Measurements from ENCODE around the gene PRDM5. TPM values are rescaled to one million over a fixed set of nuclear protein-coding genes. Genes with fewer than 3 reads are reported as not detected.

Gene PRDM5
- total RNA-seq, 1 experiment from 2014 or later = 5.1 TPM

- no TSS peak for BruUV-seq (replicated peaks)
- Histone ChIP-seq H3K4me1 (ENCODE audit: control insufficient read depth in 1 of 2, insufficient read depth in 2 of 2, low read length in 2 of 2) (no peaks in the 10 kb centered on the region), H3K4me3 (replicated peaks in 1 of 2; ENCODE audit: low read depth in 1 of 2, low read length in 2 of 2) (no peak overlapping the region), H3K9ac (ENCODE audit: low read length) (no peak overlapping the region), H3K9me3 (ENCODE audit: control insufficient read depth in 1 of 2, insufficient read depth in 1 of 2, low read depth in 1 of 2, low read length in 2 of 2) (no peaks in the 10 kb centered on the region), H3K4me2 (ENCODE audit: low read length) (no peak overlapping the region), H2AFZ (ENCODE audit: low read depth, low read length, poor library complexity, severe bottlenecking) (no peak overlapping the region), H3K9me2 (ENCODE audit: insufficient read depth) (no peaks in the 10 kb centered on the region; the same call in 1 of the 2 replicates), H3K27me3 (ENCODE audit: insufficient read depth, low read length) (no peaks in the 10 kb centered on the region), H3K79me2 (ENCODE audit: insufficient read depth, low read length) (no peaks in the 10 kb centered on the region), H4K20me1 (ENCODE audit: insufficient read depth) (no peaks in the 10 kb centered on the region), H3K27ac (ENCODE audit: low read depth, low read length) (no peak overlapping the region), H3K36me3 (ENCODE audit: control insufficient read depth in 1 of 2, insufficient read depth in 2 of 2, low read length in 2 of 2) (no peaks in the 10 kb centered on the region)
- intact Hi-C loops (cut with micrococcal nuclease) = no loop called here
- no peak for ATAC-seq
- CTCF ChIA-PET = no interaction called here
- no peak for DNase-seq (ENCODE audit: low read depth, low spot score)
- RAD21 ChIA-PET (ENCODE audit: low non-redundant PET in 1 of 2, low total read pairs in 2 of 2, uncharacterized antibody in 2 of 2, unreplicated experiment in 2 of 2) = no interaction called here
- TF ChIP-seq CEBPB (IDR thresholded peaks at IDR 0.05; ENCODE audit: low read depth) = no peak
- POLR2A ChIA-PET = no interaction called here
Measured at GRCh38 chr4:120824946-120825345, 97.6 kb downstream of the PRDM5 start.

- no peaks in the 10 kb centered on the region for H4K20me1 ChIP-seq (ENCODE audit: insufficient read depth)
- POLR2A ChIA-PET = no interaction called here
- CTCF ChIA-PET = no interaction called here
- H3K27me3 ChIP-seq (ENCODE audit: insufficient read depth, low read length) = no peaks in the 10 kb centered on the region
- intact Hi-C loops (cut with micrococcal nuclease) = no loop called here
- no peak for TF ChIP-seq ATF3 (IDR thresholded peaks at IDR 0.05)
- TF ChIP-seq POLR2AphosphoS5 (IDR thresholded peaks at IDR 0.05; ENCODE audit: low read depth, low read length) = no peak
- no peak for TF ChIP-seq SP1 (IDR thresholded peaks at IDR 0.05; ENCODE audit: low read depth)
- no peak for TF ChIP-seq YY1 (IDR thresholded peaks at IDR 0.05; ENCODE audit: extremely low read depth, insufficient replicate concordance, low read depth, low read length)
- TF ChIP-seq ELF1 (IDR thresholded peaks at IDR 0.05; ENCODE audit: borderline replicate concordance, low read depth) = no peak
- no peaks in the 10 kb centered on the region for H3K4me1 ChIP-seq (ENCODE audit: control insufficient read depth in 1 of 2, insufficient read depth in 2 of 2, low read length in 2 of 2)
- no peaks in the 10 kb centered on the region for H3K36me3 ChIP-seq (ENCODE audit: control insufficient read depth in 1 of 2, insufficient read depth in 2 of 2, low read length in 2 of 2)
- H3K9ac ChIP-seq (ENCODE audit: low read length) = no peak overlapping the region
- H2AFZ ChIP-seq (ENCODE audit: low read depth, low read length, poor library complexity, severe bottlenecking) = no peak overlapping the region
- BruUV-seq (replicated peaks) = no TSS peak
- no peak overlapping the region for H3K4me2 ChIP-seq (ENCODE audit: low read length)
- no peak overlapping the region for H3K27ac ChIP-seq (ENCODE audit: low read depth, low read length)
- H3K79me2 ChIP-seq (ENCODE audit: insufficient read depth, low read length) = no peaks in the 10 kb centered on the region
- DNase-seq (ENCODE audit: low read depth, low spot score) = no peak
- H3K9me3 ChIP-seq (ENCODE audit: control insufficient read depth in 1 of 2, insufficient read depth in 1 of 2, low read depth in 1 of 2, low read length in 2 of 2) = no peaks in the 10 kb centered on the region
- no peak for ATAC-seq
- no peaks in the 10 kb centered on the region; the same call in 1 of the 2 replicates for H3K9me2 ChIP-seq (ENCODE audit: insufficient read depth)
- RAD21 ChIA-PET (ENCODE audit: low non-redundant PET in 1 of 2, low total read pairs in 2 of 2, uncharacterized antibody in 2 of 2, unreplicated experiment in 2 of 2) = no interaction called here
- H3K4me3 ChIP-seq (replicated peaks in 1 of 2; ENCODE audit: low read depth in 1 of 2, low read length in 2 of 2) = no peak overlapping the region
Measured at GRCh38 chr4:120821977-120822376, 100.5 kb downstream of the PRDM5 start.
